ENCODE data around the gene MYH7B. TPM values are rescaled to one million over a fixed set of nuclear protein-coding genes. Genes with fewer than 3 reads are reported as not detected.

The MYH7B gene
- total and polyA plus RNA-seq, 7 donors = 5.7 to 101 (median 11.5) TPM

GRCh38 chr20:34941226-34941625 is 14.4 kb upstream of the MYH7B start:
- no peak for TF ChIP-seq CTCF (IDR thresholded peaks at IDR 0.05)
- H3K4me1 ChIP-seq = peaks cover 55% of the 10 kb centered on the region
- WGBS, 3 donors = 90 to 94% (median 93%) methylated on average over 4 of the region's 4 CpGs
- intact Hi-C loops (cut with DNase I) = no loop called here
- no peak for DNase-seq
- no peaks in the 10 kb centered on the region for H3K9me3 ChIP-seq
- H3K27me3 ChIP-seq (ENCODE audit: insufficient read depth in 3 of 3, low read length in 2 of 3) = no peaks in the 10 kb centered on the region
- H3K36me3 ChIP-seq (ENCODE audit: insufficient read depth in 1 of 2, low read depth in 1 of 2) = peaks cover 0 to 31% of the 10 kb centered on the region in 2 donors
- H3K4me3 ChIP-seq = no peak overlapping the region
- peak overlapping the region; percentile 76 for H3K27ac ChIP-seq
- ATAC-seq = no peak

GRCh38 chr20:34942301-34942700 is 13.4 kb upstream of the MYH7B start:
- DNase-seq = no peak
- no peak for ATAC-seq
- Histone ChIP-seq H3K27ac (peak overlapping the region; percentile 76), H3K4me3 (no peak overlapping the region), H3K4me1 (peaks cover 61% of the 10 kb centered on the region), H3K27me3 (ENCODE audit: insufficient read depth in 3 of 3, low read length in 2 of 3) (no peaks in the 10 kb centered on the region), H3K36me3 (ENCODE audit: insufficient read depth in 1 of 2, low read depth in 1 of 2) (peaks cover 0 to 28% of the 10 kb centered on the region in 2 donors), H3K9me3 (no peaks in the 10 kb centered on the region)
- TF ChIP-seq CTCF (IDR thresholded peaks at IDR 0.05) = no peak
- intact Hi-C loops (cut with DNase I) = no loop called here
- WGBS, 3 donors = 67 to 77% (median 72%) methylated on average over 9 of the region's 9 CpGs

GRCh38 chr20:34943808-34944567 is 11.7 kb upstream of the MYH7B start:
- no peak for TF ChIP-seq CTCF (IDR thresholded peaks at IDR 0.05)
- no peak for DNase-seq
- intact Hi-C loops (cut with DNase I) = no loop called here
- H3K4me3 ChIP-seq = no peak overlapping the region
- no peaks in the 10 kb centered on the region for H3K27me3 ChIP-seq (ENCODE audit: insufficient read depth in 3 of 3, low read length in 2 of 3)
- 60 to 79% (median 63%) methylated on average over 2 of the region's 2 CpGs for WGBS, 3 donors
- peak in 2 of 4 donors; percentile 17 to 21 for ATAC-seq
- peaks cover 0 to 28% of the 10 kb centered on the region in 2 donors for H3K36me3 ChIP-seq (ENCODE audit: insufficient read depth in 1 of 2, low read depth in 1 of 2)
- no peaks in the 10 kb centered on the region for H3K9me3 ChIP-seq
- H3K27ac ChIP-seq = peak overlapping the region; percentile 42
- peaks cover 56% of the 10 kb centered on the region for H3K4me1 ChIP-seq

GRCh38 chr20:34945315-34946077 is 10.2 kb upstream of the MYH7B start:
- H3K4me1 ChIP-seq = peaks cover 43% of the 10 kb centered on the region
- TF ChIP-seq CTCF (IDR thresholded peaks at IDR 0.05) = no peak
- H3K36me3 ChIP-seq (ENCODE audit: insufficient read depth in 1 of 2, low read depth in 1 of 2) = peaks cover 0 to 33% of the 10 kb centered on the region in 2 donors
- no peaks in the 10 kb centered on the region for H3K9me3 ChIP-seq
- peak overlapping the region; percentile 57 for H3K27ac ChIP-seq
- DNase-seq (no peak), ATAC-seq (no peak)
- H3K27me3 ChIP-seq (ENCODE audit: insufficient read depth in 3 of 3, low read length in 2 of 3) = no peaks in the 10 kb centered on the region
- intact Hi-C loops (cut with DNase I) = no loop called here
- H3K4me3 ChIP-seq = no peak overlapping the region
- 75 to 79% (median 76%) methylated on average over 7 of the region's 7 CpGs for WGBS, 3 donors
